Ovary (tissue), 9 donors: Measurements from ENCODE around the gene EMILIN3. TPM values are rescaled to one million over a fixed set of nuclear protein-coding genes. Genes with fewer than 3 reads are reported as not detected.

Experiments used
- DNase-seq, 5 donors: peaks; one replicate each; pipeline ENCODE4 v3.0.0-alpha.2; 2019 to 2020
- H3K27ac ChIP-seq, 2 donors: fragments of 200-600 bp; one replicate each; pipeline versions ENCODE4 v1.5.1 to v1.8.0; 2019 to 2022
- H3K27me3 ChIP-seq: fragments of 200-600 bp; one replicate; pipeline ENCODE4 v1.8.0; 2022
- H3K36me3 ChIP-seq: fragments of 200-600 bp; sonication (generic); one replicate; pipeline ENCODE4 v1.5.1; 2019
- H3K4me1 ChIP-seq: one replicate; pipeline ENCODE4 v1.8.1; 2013; ENCODE audit warnings: mild to moderate bottlenecking, moderate library complexity; ENCODE audit not compliant: insufficient read depth
- H3K4me3 ChIP-seq: fragments of 200-600 bp; sonication (generic); one replicate; pipeline ENCODE4 v1.5.1; 2017
- H3K9me3 ChIP-seq, 2 donors: fragments of 200-600 bp in 1 of 2; sonication (generic) in 1 of 2; one replicate each; pipeline versions ENCODE4 v1.5.1 to v1.8.1; 2013 to 2019; ENCODE audit warnings: mild to moderate bottlenecking in 1 of 2, moderate library complexity in 1 of 2
- CTCF ChIP-seq, 3 donors: fragments of 450-650 bp in 2 of 3; fragments of 200-600 bp in 1 of 3; IDR thresholded peaks; one replicate each; pipeline versions ENCODE4 v1.5.1 to v1.8.0; 2016 to 2022; ENCODE audit warnings: antibody characterized with exemption in 3 of 3, mild to moderate bottlenecking in 1 of 3
- EP300 ChIP-seq: sonication (generic); formaldehyde crosslinking; IDR thresholded peaks from one replicate; pipeline ENCODE4 v1.6.1; 2017; ENCODE audit warnings: antibody characterized with exemption
- POLR2A ChIP-seq: fragments of 450-650 bp; IDR thresholded peaks from one replicate; pipeline ENCODE4 v1.6.1; 2017; ENCODE audit warnings: antibody characterized with exemption, mild to moderate bottlenecking, moderate library complexity
- WGBS, 3 donors: extraction: QIAGEN DNeasy Blood & Tissue Kit in 1 of 3; methylation state at CpG; one replicate each; pipeline versions ENCODE4 v1.1.5 to v1.1.7; 2013 to 2017; 5-methylcytosine and 5-hydroxymethylcytosine counted together
- intact Hi-C, 4 donors: fragments of 100-400 bp; cut with DNase I; formaldehyde crosslinking; loops; one replicate each; pipeline versions ENCODE4 v1.11.0 to v1.15.1; 2022 to 2023
- polyA plus RNA-seq, 2 donors: library from polyadenylated mRNA; stranded (reverse); fragments of 200-250 nt in 1 of 2; fragments of 350-450 nt in 1 of 2; fragmentation: Illumina TruSeq in 1 of 2; extraction: RNeasy Lipid Tissue Mini Kit (QIAGEN cat#74804) in 1 of 2; gene quantifications; one replicate each; pipeline ENCODE4 v1.2.3, GENCODE V29; 2013 to 2014
- total RNA-seq, 7 donors: library from RNA; depleted of rRNA in 2 of 7; stranded (reverse); fragments of >200 nt in 2 of 7; fragmentation: NEBNext Ultra II Directional in 3 of 7; extraction: Animal tissue kit (Norgen Biotek cat#: 25700) in 3 of 7; gene quantifications; one replicate each; pipeline versions ENCODE4 v1.1.0 to v1.2.4, GENCODE V29; 2016 to 2023
- donor health status: DM: no; HTN: no; CAD: no; lungs with moderate emphysema.
- donor health status: DM: no; HTN: no; CAD: no.
- donor health status: Bipolar disorder and iron deficiency.
- donor health status: DM: yes; HTN: yes; CAD: no.
- donor health status: DM: no; HTN: no; CAD: no.
- donor health status: DM: yes; HTN: yes; CAD: no.

EMILIN3 gene
- total and polyA plus RNA-seq, 9 donors: 1.5 to 33.5 (median 7.0) TPM

DNA sequence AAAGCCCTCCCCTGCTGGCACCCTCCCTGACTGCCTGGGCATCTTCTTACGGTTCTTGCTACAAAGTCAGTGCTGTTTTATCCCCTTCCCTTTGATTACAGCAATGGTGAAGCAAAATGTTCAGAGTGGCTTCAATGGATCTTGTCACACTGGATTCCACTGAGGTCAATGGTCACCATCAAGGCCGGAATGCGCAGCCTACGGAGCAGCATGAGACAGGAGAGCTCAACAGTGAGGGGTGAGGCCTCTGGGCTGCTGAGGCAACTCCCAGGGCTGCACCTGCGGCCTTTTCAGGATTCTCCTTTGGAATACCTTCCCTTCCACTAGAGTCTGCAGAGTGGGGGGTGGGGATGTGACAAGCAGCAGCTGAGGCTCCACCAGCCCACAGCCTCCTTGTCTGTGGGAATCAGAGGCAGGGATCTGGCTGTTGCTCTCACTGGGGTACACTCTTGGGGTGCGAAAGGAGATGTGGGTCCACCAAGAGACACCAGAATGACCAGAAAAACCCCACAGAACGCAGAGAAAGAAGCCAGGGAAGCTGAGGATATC, 40.4 kb upstream of the EMILIN3 start:
- no peak overlapping the region for H3K4me3 ChIP-seq
- H3K27me3 ChIP-seq: no peaks in the 10 kb centered on the region
- H3K4me1 ChIP-seq: no peaks in the 10 kb centered on the region
- no peaks in the 10 kb centered on the region for H3K9me3 ChIP-seq
- TF ChIP-seq EP300: no peak
- TF ChIP-seq CTCF (IDR thresholded peaks at IDR 0.05): no peak
- no peak for TF ChIP-seq POLR2A
- no peak overlapping the region for H3K27ac ChIP-seq
- intact Hi-C loops: loop anchor here in 3 of 4 donors (5.0 to 10.0 kb wide), 3 partner anchors 60 to 242 kb away; partner anchors contain the start of gene LPIN3 (in 1 of the 3)
- no peaks in the 10 kb centered on the region for H3K36me3 ChIP-seq
- DNase-seq: no peak
- 88 to 93% (median 90%) methylated on average over 7 of the region's 7 CpGs for WGBS, 3 donors

- intact Hi-C loops: loop anchor here in 3 of 4 donors (5.0 to 10.0 kb wide), 3 partner anchors 59 to 242 kb away; partner anchors contain the start of gene LPIN3 (in 1 of the 3)
- Histone ChIP-seq H3K4me1 (no peaks in the 10 kb centered on the region), H3K36me3 (no peaks in the 10 kb centered on the region), H3K9me3 (no peaks in the 10 kb centered on the region), H3K27ac (no peak overlapping the region), H3K27me3 (no peaks in the 10 kb centered on the region), H3K4me3 (no peak overlapping the region)
- DNase-seq: no peak
- 69 to 75% (median 72%) methylated on average over 10 of the region's 10 CpGs for WGBS, 3 donors
- no peak for TF ChIP-seq POLR2A
- no peak for TF ChIP-seq CTCF (IDR thresholded peaks at IDR 0.05)
- TF ChIP-seq EP300: no peak
These were observed 39.7 kb upstream of the EMILIN3 start for GRCh38 chr20:41406353-41406752.

GRCh38 chr20:41405436-41405835, 38.8 kb upstream of the EMILIN3 start:
- no peak for TF ChIP-seq POLR2A
- TF ChIP-seq CTCF (IDR thresholded peaks at IDR 0.05): no peak
- TF ChIP-seq EP300: no peak
- intact Hi-C loops: loop anchor here in 3 of 4 donors (5.0 to 10.0 kb wide), 3 partner anchors 58 to 241 kb away; partner anchors contain the start of gene LPIN3 (in 1 of the 3)
- no peak overlapping the region for H3K4me3 ChIP-seq
- H3K27me3 ChIP-seq: no peaks in the 10 kb centered on the region
- no peak for DNase-seq
- H3K4me1 ChIP-seq: no peaks in the 10 kb centered on the region
- H3K27ac ChIP-seq: no peak overlapping the region
- WGBS, 3 donors: 69 to 75% (median 73%) methylated on average over 3 of the region's 3 CpGs
- no peaks in the 10 kb centered on the region for H3K9me3 ChIP-seq
- H3K36me3 ChIP-seq: no peaks in the 10 kb centered on the region

DNA sequence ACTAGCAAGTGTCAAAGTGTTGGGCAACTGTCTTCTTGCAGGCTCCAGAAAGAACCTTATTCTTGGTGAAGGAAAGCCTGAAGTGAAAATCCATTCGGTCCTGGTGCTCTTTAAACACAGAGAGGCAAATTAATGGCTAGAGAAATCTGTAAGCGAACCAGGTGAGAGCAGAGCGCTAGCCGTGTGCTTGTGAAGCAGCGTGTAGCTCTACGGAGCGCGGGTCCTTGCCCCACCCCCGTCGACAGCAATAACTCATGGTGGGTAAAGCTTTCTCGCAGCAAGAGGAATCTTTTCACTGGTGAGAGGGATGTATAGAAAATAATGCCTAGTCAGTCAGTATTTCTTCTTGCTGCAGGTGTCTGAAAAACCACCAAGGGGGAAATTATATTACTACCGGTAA, 37.0 kb upstream of the EMILIN3 start:
- intact Hi-C loops: loop anchor here in 1 of 4 donors (10.0 kb wide), 1 partner anchor 239 kb away; no protein-coding TSS in a partner anchor
- WGBS, 3 donors: 83 to 85% (median 84%) methylated on average over 12 of the region's 12 CpGs
- no peak for DNase-seq

More for the DNA sequence above, 37.0 kb upstream of the EMILIN3 start:
- H3K36me3 ChIP-seq: no peaks in the 10 kb centered on the region
- no peak for TF ChIP-seq CTCF (IDR thresholded peaks at IDR 0.05)
- H3K9me3 ChIP-seq: no peaks in the 10 kb centered on the region
- no peaks in the 10 kb centered on the region for H3K4me1 ChIP-seq
- no peak overlapping the region for H3K4me3 ChIP-seq
- H3K27ac ChIP-seq: no peak overlapping the region
- no peaks in the 10 kb centered on the region for H3K27me3 ChIP-seq
